ENCODE results near the gene SORBS2.

The SORBS2 gene

DNA sequence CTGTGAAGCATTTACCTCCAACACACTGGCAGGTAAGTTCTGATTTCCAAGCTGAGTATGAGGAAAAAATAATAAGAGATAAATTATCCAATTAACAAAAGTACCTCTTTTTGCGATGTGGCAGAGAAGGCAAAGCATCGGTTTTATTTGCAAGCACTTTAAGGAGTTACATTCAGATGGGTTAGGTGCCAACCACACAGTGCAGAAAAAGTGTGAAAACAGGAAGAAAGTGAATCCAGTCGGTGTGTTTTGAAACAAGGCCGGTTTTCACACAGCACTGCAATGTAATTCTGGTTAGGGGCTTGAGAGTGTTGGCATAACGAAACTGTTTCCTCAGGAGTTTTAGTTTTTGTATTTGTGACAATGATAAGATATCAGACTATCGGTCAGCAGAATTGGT lies 145.8 kb downstream of the SORBS2 start:
- no peak for DNase-seq

DNA sequence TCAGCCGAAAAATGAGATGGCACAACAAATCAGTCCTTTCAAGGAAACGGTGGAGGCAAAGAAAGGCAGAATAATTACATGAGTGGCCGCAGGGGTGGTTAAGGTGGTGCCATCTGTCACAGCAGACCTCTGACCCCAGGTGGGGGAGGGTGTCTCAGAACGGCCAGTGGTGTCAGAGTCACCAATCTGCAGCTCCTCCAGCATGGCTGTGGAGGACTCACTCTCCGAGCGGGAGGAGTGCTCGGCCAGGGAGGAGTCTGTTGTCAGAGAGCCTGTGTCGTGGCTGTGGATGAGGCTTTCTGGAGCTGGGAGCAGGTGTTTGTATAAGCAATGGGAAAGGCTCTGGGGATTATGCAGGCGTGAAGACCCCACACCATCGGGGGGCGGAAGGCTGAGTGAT lies 146.3 kb downstream of the SORBS2 start:
- DNase-seq = no peak

DNA sequence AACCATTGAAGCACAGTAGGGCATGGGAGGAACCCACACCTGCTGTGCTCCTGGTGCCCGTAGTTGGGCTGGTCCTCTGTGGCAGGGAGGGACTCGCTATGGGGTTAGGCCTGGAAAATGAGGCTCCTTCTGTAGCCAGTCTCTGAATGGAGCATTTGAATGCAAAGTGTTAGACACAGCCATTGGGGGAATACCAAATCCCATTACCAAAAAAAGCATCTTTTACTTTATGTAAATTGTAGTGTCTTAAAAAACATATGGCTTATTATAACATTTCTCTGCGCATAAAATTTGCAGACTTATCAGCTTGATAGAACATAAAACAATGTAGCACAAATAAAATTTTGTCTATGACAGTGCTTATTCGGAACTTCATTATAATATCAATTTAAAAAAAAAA lies 147.5 kb downstream of the SORBS2 start:
- no peak for DNase-seq

GRCh38 chr4:185662030-185662778 lies 149.8 kb downstream of the SORBS2 start:
- no peak for DNase-seq

- DNase-seq = no peak
Observed at GRCh38 chr4:185660340-185660739, 151.7 kb downstream of the SORBS2 start.

DNA sequence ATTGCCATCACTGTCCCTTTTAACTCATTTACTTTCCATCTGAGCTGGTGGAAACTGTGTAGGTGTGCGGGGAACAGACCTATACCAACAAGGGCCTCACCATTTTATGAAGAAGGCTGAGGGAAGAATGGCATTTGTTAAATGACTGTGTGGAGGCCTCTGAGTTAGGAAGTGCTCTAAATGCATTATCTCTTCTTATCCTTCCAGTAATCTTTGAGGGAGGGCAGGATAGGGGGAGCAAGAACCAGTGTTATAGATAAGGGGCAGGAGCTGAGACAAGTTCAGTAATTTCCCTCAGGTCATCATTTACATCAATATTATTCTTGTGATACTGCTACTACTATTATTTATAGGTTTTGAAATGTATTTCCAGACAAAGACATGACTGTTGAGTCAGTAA lies 154.3 kb downstream of the SORBS2 start:
- no peak for DNase-seq

DNA sequence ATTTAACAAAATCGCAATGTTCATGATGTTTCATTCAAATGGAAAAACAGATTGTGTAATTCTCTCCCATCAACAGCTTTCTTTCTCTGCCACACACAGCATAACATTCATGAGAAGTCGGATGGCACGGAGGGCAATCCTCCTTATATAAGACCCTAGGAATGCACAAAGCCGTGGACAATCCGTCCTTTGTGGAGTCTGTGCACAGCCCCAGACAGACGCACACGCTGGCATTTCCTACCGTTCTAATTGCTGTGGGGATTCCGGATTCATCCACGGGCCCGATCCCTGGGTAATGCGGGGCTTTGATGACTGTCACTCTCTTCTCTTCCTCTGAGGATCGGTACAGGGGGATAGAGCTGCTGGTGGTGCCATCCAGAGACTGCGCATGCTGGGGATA lies 154.8 kb downstream of the SORBS2 start:
- no peak for DNase-seq

GRCh38 chr4:185656467-185656931 lies 155.5 kb downstream of the SORBS2 start:
- no peak for DNase-seq

DNA sequence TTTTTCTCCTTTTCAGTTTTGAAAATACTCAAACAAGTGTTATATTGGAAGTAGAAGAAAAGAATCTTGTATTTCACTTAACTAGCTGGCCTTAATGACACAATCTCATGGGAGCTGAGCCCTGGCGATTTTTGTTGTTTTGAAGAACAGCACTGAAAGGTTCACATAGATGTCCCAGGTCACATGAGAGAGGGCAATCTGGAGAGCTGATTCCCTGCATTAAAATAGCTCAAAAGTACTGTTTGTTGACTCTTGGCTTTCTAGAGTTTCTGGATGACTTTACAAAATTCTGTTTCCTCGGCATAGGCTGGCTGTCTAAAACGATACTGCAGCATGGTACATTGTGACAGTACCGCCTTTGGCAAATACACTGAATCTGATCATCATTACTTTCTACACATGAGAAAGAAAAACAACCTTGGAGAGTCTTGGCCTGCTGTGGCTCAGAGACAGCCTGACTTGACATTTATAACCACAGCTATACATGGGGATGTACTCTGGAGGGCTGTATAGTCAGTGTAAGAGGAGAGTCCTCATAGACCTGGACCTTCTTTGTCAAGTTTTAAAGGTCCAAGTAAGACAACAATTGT lies 156.9 kb downstream of the SORBS2 start:
- DNase-seq = no peak

DNA sequence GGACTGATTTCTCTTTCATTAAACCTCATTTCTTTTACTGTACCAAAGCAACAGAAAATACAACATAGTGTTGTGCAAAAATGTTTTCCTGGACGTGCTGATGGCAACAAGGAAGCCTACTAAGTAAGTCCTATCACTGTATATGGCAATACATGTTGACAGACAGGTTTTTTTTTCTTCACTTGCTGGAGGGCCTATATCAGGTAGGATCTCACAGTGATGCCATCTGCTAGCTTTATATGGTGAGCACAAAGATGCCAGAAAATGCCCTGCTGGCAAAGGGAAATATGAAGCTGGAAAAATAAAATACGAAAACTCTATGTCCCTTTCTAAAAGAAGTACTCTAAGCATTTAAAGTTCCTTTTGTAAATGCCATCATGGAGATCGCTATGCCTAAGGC lies 157.7 kb downstream of the SORBS2 start:
- no peak for DNase-seq

DNA sequence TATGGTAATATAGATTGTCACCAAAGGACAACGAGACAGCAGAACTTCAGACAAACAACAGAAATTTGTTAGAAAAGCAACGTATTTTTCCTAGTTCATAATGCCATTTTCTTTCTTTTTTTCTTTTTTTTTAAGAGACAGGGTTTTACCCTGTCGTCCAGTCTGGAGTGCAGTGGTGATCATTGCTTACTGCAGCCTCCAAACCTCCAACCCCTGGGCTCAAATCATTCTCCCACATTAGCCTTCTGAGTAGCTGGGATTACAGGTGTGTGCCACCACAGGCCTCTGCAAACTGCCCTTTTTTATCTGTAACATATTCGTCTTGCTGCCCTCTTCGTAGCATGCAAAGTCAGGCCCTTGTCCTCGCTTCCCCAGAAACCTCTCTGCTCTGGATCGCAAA lies 160.1 kb downstream of the SORBS2 start:
- no peak for DNase-seq

GRCh38 chr4:185651137-185651677 lies 160.8 kb downstream of the SORBS2 start:
- DNase-seq = no peak

DNA sequence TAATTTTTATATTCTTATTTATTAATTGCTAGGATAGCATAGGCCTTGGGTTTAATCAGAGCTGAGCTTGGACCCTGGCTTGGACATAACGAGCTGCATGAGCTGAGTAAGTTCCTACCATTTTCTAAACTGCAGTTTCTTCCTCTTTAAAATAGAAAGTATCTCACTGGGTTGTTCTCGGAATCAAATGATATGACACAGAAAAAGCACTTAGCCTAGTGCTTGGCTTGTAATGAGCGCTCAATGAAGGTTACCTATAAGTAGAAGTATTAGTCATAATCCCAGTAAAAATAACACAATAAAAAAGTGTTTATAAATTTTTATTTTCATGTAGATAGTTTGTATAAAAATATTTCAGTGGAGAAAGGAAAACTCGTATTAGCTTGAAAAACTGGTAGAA lies 163.4 kb downstream of the SORBS2 start:
- DNase-seq = no peak

GRCh38 chr4:185645403-185645802 lies 166.6 kb downstream of the SORBS2 start:
- DNase-seq = no peak

- no peak for DNase-seq
Observed at GRCh38 chr4:185644408-185644807, 167.6 kb downstream of the SORBS2 start.

DNA sequence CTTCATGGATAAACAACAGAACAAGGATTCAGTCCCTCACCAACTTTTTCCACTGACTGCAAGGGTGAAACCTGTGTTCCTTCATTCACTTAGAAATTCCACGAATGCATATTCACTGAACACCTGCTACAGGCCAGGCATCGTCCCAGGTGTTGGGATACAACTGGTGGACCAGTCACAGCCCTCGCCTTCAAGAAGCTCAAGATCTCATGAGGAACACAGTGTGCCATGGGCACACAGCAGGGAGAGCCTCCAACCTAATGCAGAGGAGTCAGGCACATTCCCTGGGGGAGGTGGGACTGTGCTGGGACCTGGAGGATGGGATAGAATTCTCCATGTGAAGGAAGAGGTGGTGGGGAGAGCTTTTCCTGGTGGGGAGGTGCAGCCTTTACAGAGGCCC lies 169.1 kb downstream of the SORBS2 start:
- DNase-seq = no peak

DNA sequence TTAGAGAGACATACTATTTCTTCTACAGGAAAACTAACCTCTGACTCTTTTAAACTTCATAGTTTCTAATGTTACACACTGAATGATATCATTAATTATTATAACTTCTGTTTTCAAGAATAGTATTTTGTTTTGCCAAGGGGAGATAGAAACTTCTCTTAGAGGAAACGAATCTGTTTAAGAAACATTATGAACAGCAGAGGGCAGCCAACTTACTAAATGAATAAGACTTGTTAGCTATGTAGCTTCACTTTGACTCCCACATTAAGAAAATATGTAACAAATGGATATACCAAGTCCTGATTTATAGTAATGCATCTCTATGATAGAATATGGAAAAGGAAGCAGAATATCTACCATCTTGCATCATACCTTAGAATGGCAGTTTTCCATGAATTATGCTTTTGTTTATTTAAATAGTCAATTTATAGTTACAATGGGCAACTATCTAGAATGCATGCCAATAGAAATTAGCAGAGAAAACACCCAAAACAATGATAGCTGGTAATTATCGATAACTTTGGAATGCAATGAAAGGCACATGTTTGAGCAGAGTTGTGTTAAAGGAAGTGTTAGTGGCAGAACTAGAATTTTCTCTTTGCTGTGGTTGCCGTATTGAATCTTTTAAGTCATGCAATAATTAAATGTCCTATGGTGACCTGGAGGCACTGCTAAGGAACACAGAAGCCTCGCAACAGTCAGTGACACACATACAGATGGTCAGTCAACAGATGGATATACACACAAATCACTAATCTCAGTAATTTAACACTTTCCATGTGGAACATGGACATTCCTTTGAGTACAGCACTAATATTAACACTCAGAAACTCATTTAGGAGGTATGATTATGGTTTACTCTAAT lies 171.0 kb downstream of the SORBS2 start:
- peak; percentile 1 to 46 for DNase-seq

GRCh38 chr4:185638548-185639301 lies 173.3 kb downstream of the SORBS2 start:
- no peak for DNase-seq

DNA sequence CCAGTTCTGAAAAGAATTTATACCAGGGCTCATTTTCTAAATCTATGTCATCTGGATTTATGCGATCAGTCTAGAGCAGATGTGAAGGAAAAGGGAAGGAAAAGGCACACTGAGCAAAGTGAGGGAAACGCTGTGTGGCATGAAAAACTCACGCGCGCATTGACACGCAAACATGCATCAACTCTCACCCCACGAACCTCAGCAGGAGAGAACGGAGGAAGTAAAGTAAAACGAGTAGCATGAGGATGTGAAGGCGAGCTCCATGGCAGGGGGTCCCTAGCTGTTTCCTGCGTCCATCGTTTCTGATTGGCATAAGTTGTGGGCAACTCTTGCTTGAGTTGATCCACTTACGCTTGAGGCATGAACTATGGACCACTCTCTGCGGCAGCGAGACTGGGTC lies 173.9 kb downstream of the SORBS2 start:
- DNase-seq = no peak

GRCh38 chr4:185637163-185637875 lies 174.7 kb downstream of the SORBS2 start:
- no peak for DNase-seq

DNA sequence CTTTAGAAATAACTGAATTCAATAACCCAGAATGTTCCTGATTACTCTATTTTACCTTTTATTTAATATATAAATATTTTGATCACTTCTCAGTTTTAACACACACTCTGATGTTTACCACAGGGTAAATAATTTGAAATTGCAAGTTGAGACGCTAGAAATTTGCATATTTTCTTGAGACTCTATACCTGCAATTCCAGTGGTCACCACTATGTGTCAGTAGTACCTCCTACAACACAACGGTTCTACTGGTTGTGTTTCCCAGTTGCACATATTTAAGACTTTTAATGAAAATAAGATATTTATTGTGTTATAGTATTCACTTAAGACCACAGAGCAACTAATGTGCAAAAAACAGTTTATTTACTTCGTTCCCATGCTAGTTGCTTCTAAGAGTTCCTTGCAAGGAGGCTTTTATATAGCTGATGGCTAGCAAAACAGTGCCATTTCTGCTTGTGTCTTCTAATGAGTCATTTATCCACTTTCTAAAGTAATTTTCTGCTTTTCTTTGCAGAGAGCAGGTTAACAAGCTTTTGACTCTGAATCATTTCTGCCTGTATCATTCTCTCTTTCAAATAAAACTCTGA lies 177.8 kb downstream of the SORBS2 start:
- DNase-seq = no peak

DNA sequence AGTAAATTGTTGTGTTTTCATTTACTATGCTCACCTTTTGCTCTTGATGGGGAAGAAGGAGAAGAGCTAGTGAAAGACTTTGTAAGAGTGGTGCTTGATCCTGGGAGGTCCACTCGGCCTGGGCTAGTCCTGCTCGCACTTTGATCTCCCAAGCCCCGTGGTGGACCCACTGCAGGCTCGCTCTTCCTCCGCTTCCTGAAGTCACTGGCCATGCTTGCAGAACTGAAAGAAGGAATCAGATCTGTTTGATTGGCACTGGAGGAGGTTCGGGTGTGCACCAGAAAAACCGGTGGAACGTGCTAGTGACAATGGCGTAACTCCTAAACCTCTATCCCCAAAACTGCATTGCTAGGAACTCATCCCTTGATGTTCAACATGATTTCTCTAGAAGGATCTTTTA lies 185.2 kb downstream of the SORBS2 start:
- DNase-seq = no peak
